ENCODE measurements around the gene COL5A2.

The COL5A2 gene

GRCh38 chr2:189199797-189200196, 20.2 kb upstream of the COL5A2 start:
- Mint-ChIP-seq H3K27me3 (no peaks in the 10 kb centered on the region), H3K4me1 (ENCODE audit: low read depth) (peaks cover 13% of the 10 kb centered on the region), H3K9me3 (ENCODE audit: low read depth) (peaks cover 3% of the 10 kb centered on the region), H3K27ac (no peak overlapping the region), H3K4me3 (no peak overlapping the region), H3K36me3 (peaks cover 17% of the 10 kb centered on the region)

GRCh38 chr2:189192766-189193165, 13.2 kb upstream of the COL5A2 start:
- Mint-ChIP-seq H3K9me3 (ENCODE audit: low read depth) (peaks cover 3% of the 10 kb centered on the region), H3K36me3 (peaks cover 12% of the 10 kb centered on the region), H3K4me3 (no peak overlapping the region), H3K27me3 (no peaks in the 10 kb centered on the region), H3K4me1 (ENCODE audit: low read depth) (peaks cover 3% of the 10 kb centered on the region), H3K27ac (no peak overlapping the region)

- Mint-ChIP-seq H3K9me3 (ENCODE audit: low read depth) (peaks cover 3% of the 10 kb centered on the region), H3K4me1 (ENCODE audit: low read depth) (peaks cover 3% of the 10 kb centered on the region), H3K36me3 (peaks cover 10% of the 10 kb centered on the region), H3K27me3 (no peaks in the 10 kb centered on the region), H3K27ac (no peak overlapping the region), H3K4me3 (no peak overlapping the region)
Observed at GRCh38 chr2:189191766-189192165, 12.2 kb upstream of the COL5A2 start.

- H3K36me3 Mint-ChIP-seq: peaks cover 8% of the 10 kb centered on the region
- peaks cover 1% of the 10 kb centered on the region for H3K9me3 Mint-ChIP-seq (ENCODE audit: low read depth)
- H3K27me3 Mint-ChIP-seq: peaks cover under 1% of the 10 kb centered on the region
- no peak overlapping the region for H3K27ac Mint-ChIP-seq
- no peak overlapping the region for H3K4me3 Mint-ChIP-seq
- H3K4me1 Mint-ChIP-seq (ENCODE audit: low read depth): peaks cover 3% of the 10 kb centered on the region
Observed at GRCh38 chr2:189190685-189191084, 11.1 kb upstream of the COL5A2 start.

- Mint-ChIP-seq H3K27ac (no peak overlapping the region), H3K27me3 (peaks cover 6% of the 10 kb centered on the region), H3K36me3 (peaks cover 6% of the 10 kb centered on the region), H3K9me3 (ENCODE audit: low read depth) (no peaks in the 10 kb centered on the region), H3K4me1 (ENCODE audit: low read depth) (peaks cover 3% of the 10 kb centered on the region), H3K4me3 (no peak overlapping the region)
Observed at GRCh38 chr2:189188115-189188805, 8.7 kb upstream of the COL5A2 start.

- Mint-ChIP-seq H3K4me3 (no peak overlapping the region), H3K9me3 (ENCODE audit: low read depth) (no peaks in the 10 kb centered on the region), H3K27ac (no peak overlapping the region), H3K27me3 (peaks cover 11% of the 10 kb centered on the region), H3K4me1 (ENCODE audit: low read depth) (peaks cover 15% of the 10 kb centered on the region), H3K36me3 (peaks cover 3% of the 10 kb centered on the region)
Observed at GRCh38 chr2:189183170-189183569, 3.6 kb upstream of the COL5A2 start.

- no peak overlapping the region for H3K4me3 Mint-ChIP-seq
- H3K9me3 Mint-ChIP-seq (ENCODE audit: low read depth): no peaks in the 10 kb centered on the region
- H3K36me3 Mint-ChIP-seq: peaks cover 3% of the 10 kb centered on the region
- no peak overlapping the region for H3K27ac Mint-ChIP-seq
- peaks cover 15% of the 10 kb centered on the region for H3K4me1 Mint-ChIP-seq (ENCODE audit: low read depth)
- H3K27me3 Mint-ChIP-seq: peaks cover 16% of the 10 kb centered on the region
Observed at GRCh38 chr2:189181706-189182105, 2.1 kb upstream of the COL5A2 start.

- Mint-ChIP-seq H3K27me3 (peaks cover 11% of the 10 kb centered on the region), H3K4me3 (peak overlapping the region; percentile 74), H3K36me3 (no peaks in the 10 kb centered on the region), H3K9me3 (ENCODE audit: low read depth) (no peaks in the 10 kb centered on the region), H3K27ac (no peak overlapping the region), H3K4me1 (ENCODE audit: low read depth) (peaks cover 15% of the 10 kb centered on the region)
Observed at GRCh38 chr2:189178726-189179569, 613 bp downstream of the COL5A2 start.

- H3K4me1 Mint-ChIP-seq (ENCODE audit: low read depth): peaks cover 15% of the 10 kb centered on the region
- H3K9me3 Mint-ChIP-seq (ENCODE audit: low read depth): no peaks in the 10 kb centered on the region
- no peaks in the 10 kb centered on the region for H3K36me3 Mint-ChIP-seq
- no peak overlapping the region for H3K4me3 Mint-ChIP-seq
- no peak overlapping the region for H3K27ac Mint-ChIP-seq
- H3K27me3 Mint-ChIP-seq: peaks cover 11% of the 10 kb centered on the region
Observed at GRCh38 chr2:189178054-189178453, 1.5 kb downstream of the COL5A2 start.

- Mint-ChIP-seq H3K9me3 (ENCODE audit: low read depth) (no peaks in the 10 kb centered on the region), H3K4me1 (ENCODE audit: low read depth) (peaks cover 15% of the 10 kb centered on the region), H3K27me3 (peaks cover 11% of the 10 kb centered on the region), H3K27ac (no peak overlapping the region), H3K36me3 (no peaks in the 10 kb centered on the region), H3K4me3 (no peak overlapping the region)
Observed at GRCh38 chr2:189177251-189177840, 2.2 kb downstream of the COL5A2 start.

GRCh38 chr2:189176516-189176915, 3.0 kb downstream of the COL5A2 start:
- Mint-ChIP-seq H3K4me1 (ENCODE audit: low read depth) (peaks cover 15% of the 10 kb centered on the region), H3K27me3 (peaks cover 11% of the 10 kb centered on the region), H3K9me3 (ENCODE audit: low read depth) (no peaks in the 10 kb centered on the region), H3K4me3 (no peak overlapping the region), H3K36me3 (no peaks in the 10 kb centered on the region), H3K27ac (no peak overlapping the region)

- H3K36me3 Mint-ChIP-seq: no peaks in the 10 kb centered on the region
- no peak overlapping the region for H3K4me3 Mint-ChIP-seq
- peaks cover 11% of the 10 kb centered on the region for H3K27me3 Mint-ChIP-seq
- H3K9me3 Mint-ChIP-seq (ENCODE audit: low read depth): no peaks in the 10 kb centered on the region
- peaks cover 15% of the 10 kb centered on the region for H3K4me1 Mint-ChIP-seq (ENCODE audit: low read depth)
- no peak overlapping the region for H3K27ac Mint-ChIP-seq
Observed at GRCh38 chr2:189175869-189176433, 3.6 kb downstream of the COL5A2 start.

GRCh38 chr2:189171956-189172609, 7.5 kb downstream of the COL5A2 start:
- Mint-ChIP-seq H3K4me3 (no peak overlapping the region), H3K27me3 (peaks cover 3% of the 10 kb centered on the region), H3K36me3 (no peaks in the 10 kb centered on the region), H3K27ac (no peak overlapping the region), H3K4me1 (ENCODE audit: low read depth) (no peaks in the 10 kb centered on the region), H3K9me3 (ENCODE audit: low read depth) (no peaks in the 10 kb centered on the region)

- no peaks in the 10 kb centered on the region for H3K4me1 Mint-ChIP-seq (ENCODE audit: low read depth)
- H3K9me3 Mint-ChIP-seq (ENCODE audit: low read depth): no peaks in the 10 kb centered on the region
- H3K4me3 Mint-ChIP-seq: no peak overlapping the region
- H3K27ac Mint-ChIP-seq: no peak overlapping the region
- H3K36me3 Mint-ChIP-seq: no peaks in the 10 kb centered on the region
- H3K27me3 Mint-ChIP-seq: peaks cover 2% of the 10 kb centered on the region
Observed at GRCh38 chr2:189168856-189169499, 10.6 kb downstream of the COL5A2 start.

Data from activated naive CD8-positive, alpha-beta T cell (primary cell).